GM23248 (cell line): ENCODE results near the gene FBXL5. TPM values are rescaled to one million over a fixed set of nuclear protein-coding genes. Genes with fewer than 3 reads are reported as not detected.

Experiments used
- DNase-seq: peaks from one replicate; pipeline ENCODE4 v3.0.0-alpha.2; 2015
- H2AFZ ChIP-seq: fragments of 200-600 bp; sonication (generic); 2 replicates; pipeline ENCODE4 v1.6.1; 2016; ENCODE audit warnings: antibody characterized with exemption
- H3F3A ChIP-seq: fragments of 200-600 bp; sonication (generic); 2 replicates; pipeline ENCODE4 v1.6.1; 2016; ENCODE audit warnings: mild to moderate bottlenecking, antibody characterized with exemption, mixed run types; ENCODE audit not compliant: insufficient read depth
- H3K27ac ChIP-seq: fragments of 200-600 bp; sonication (generic); 2 replicates; pipeline ENCODE4 v1.5.1; 2016; ENCODE audit warnings: mild to moderate bottlenecking
- H3K27me3 ChIP-seq: fragments of 200-600 bp; sonication (generic); replicated peaks from 2 replicates; pipeline ENCODE4 v1.6.1; 2016; ENCODE audit warnings: mild to moderate bottlenecking; ENCODE audit not compliant: insufficient read depth
- H3K36me3 ChIP-seq: fragments of 200-600 bp; sonication (generic); 2 replicates; pipeline ENCODE4 v1.6.1; 2016; ENCODE audit warnings: low read depth, mild to moderate bottlenecking
- H3K4me1 ChIP-seq: fragments of 200-600 bp; sonication (generic); 2 replicates; pipeline ENCODE4 v1.6.1; 2016; ENCODE audit warnings: mild to moderate bottlenecking; ENCODE audit not compliant: insufficient read depth
- H3K4me2 ChIP-seq: fragments of 200-600 bp; sonication (generic); one replicate; pipeline ENCODE4 v1.6.1; 2016; ENCODE audit warnings: mild to moderate bottlenecking; ENCODE audit not compliant: unreplicated experiment
- H3K4me3 ChIP-seq: fragments of 200-600 bp; sonication (generic); 2 replicates; pipeline ENCODE4 v1.5.1; 2016; ENCODE audit warnings: mild to moderate bottlenecking
- H3K79me2 ChIP-seq: fragments of 200-600 bp; sonication (generic); 2 replicates; pipeline ENCODE4 v1.6.1; 2016; ENCODE audit warnings: mild to moderate bottlenecking; ENCODE audit not compliant: insufficient read depth
- H3K9ac ChIP-seq: fragments of 200-600 bp; sonication (generic); 2 replicates; pipeline ENCODE4 v1.6.1; 2016; ENCODE audit warnings: mild to moderate bottlenecking
- H3K9me2 ChIP-seq: fragments of 200-600 bp; sonication (generic); 2 replicates; pipeline ENCODE4 v1.6.1; 2016; ENCODE audit warnings: mixed run types, mild to moderate bottlenecking, moderate library complexity; ENCODE audit not compliant: insufficient read depth
- H3K9me3 ChIP-seq: fragments of 200-600 bp; sonication (generic); one replicate; pipeline ENCODE4 v1.6.1; 2017; ENCODE audit warnings: low read depth
- H4K20me1 ChIP-seq: fragments of 200-600 bp; sonication (generic); 2 replicates; pipeline ENCODE4 v1.6.0; 2016; ENCODE audit not compliant: insufficient read depth
- EZH2 ChIP-seq: fragments of 200-600 bp; sonication (generic); IDR thresholded peaks from 2 replicates; pipeline ENCODE4 v1.6.1; 2018; ENCODE audit warnings: antibody characterized with exemption, mild to moderate bottlenecking; ENCODE audit not compliant: insufficient read depth, poor library complexity, severe bottlenecking
- EZH2phosphoT487 ChIP-seq: fragments of 200-600 bp; sonication (generic); IDR thresholded peaks from 2 replicates; pipeline ENCODE4 v1.6.1; 2018; ENCODE audit warnings: antibody characterized with exemption, moderate library complexity, mild to moderate bottlenecking, low read depth; ENCODE audit not compliant: insufficient read depth
- WGBS, 2 experiments: methylation state at CpG; one replicate each; pipeline ENCODE4 v1.1.6; 2015 to 2017; ENCODE audit warnings: low lambda C conversion rate in 2 of 2, low coverage in 1 of 2; ENCODE audit errors: missing lambda C conversion rate in 2 of 2; 5-methylcytosine and 5-hydroxymethylcytosine counted together
- in situ Hi-C: fragments of 300-500 bp; cut with MboI; formaldehyde crosslinking; loops from 2 replicates; pipeline ENCODE4 v1.15.0; 2020
- polyA plus RNA-seq: library from polyadenylated mRNA; unstranded; fragments of >200 nt; fragmentation: Nextera tagmentation; extraction: Ambion mirVana; gene quantifications from 2 replicates; pipeline ENCODE4 v1.2.1, GENCODE V29; 2016
- total RNA-seq: library from RNA; depleted of rRNA; stranded (reverse); fragments of >200 nt; shearing (Covaris generic); gene quantifications from 2 replicates; pipeline ENCODE4 v1.2.3, GENCODE V29; 2014; rRNA removed

The FBXL5 gene
- total and polyA plus RNA-seq, 2 experiments from 2014 or later, result 55.6 to 82.7 TPM

DNA sequence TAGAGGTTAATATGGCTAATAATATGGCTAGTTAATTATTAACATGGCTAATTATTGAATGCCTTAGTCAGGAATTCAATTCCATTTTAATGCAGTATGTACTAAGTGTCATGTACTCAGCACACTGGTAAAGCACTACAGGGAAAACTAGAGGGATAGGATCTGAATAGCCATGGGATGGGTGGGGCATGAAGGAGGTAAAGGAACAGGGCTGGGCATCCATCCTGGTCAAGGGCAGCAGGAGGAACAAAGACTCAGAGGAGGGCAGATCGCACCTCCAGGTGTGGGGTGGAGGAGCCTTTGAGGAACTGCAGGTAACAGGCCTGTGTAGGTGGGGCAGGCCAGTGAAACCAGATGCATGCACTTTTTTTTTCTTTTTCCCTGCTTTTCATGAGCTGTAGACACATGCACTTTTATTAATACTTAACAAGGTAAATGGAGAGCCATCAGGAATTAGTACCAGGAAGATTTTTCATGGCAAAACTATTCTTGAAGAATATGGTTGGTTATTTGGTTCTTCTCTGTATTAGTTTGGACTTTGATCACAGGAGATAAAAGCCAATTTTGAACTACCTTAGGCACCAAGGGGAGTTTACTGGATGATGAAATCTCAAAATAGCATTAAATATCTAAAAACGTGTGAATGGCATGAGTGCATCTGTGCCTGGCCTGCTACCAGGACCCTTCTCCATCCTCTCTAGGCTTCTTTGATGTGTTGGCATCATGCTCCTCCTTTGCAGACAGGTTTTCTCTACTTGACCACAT, 97.2 kb downstream of the FBXL5 start:
- no peak for DNase-seq
- no peak overlapping the region for H3K4me2 ChIP-seq
- H3K9ac ChIP-seq, result no peak overlapping the region
- in situ Hi-C loops, result no loop called here
- H3K9me2 ChIP-seq, result no peaks in the 10 kb centered on the region
- H4K20me1 ChIP-seq, result no peaks in the 10 kb centered on the region
- TF ChIP-seq EZH2, result no peak
- no peak for TF ChIP-seq EZH2phosphoT487
- no peaks in the 10 kb centered on the region for H3K27me3 ChIP-seq
- WGBS, 2 experiments, result 54 to 65% methylated on average over 2 of the region's 2 CpGs
- H3K79me2 ChIP-seq, result no peaks in the 10 kb centered on the region
- H3K9me3 ChIP-seq, result no peaks in the 10 kb centered on the region
- H3K36me3 ChIP-seq, result peaks cover 7% of the 10 kb centered on the region; the same call in 1 of the 2 replicates
- H3K4me1 ChIP-seq, result peaks cover 5% of the 10 kb centered on the region; the same call in 1 of the 2 replicates
- H3K4me3 ChIP-seq, result no peak overlapping the region
- no peak overlapping the region for H3K27ac ChIP-seq
- H3F3A ChIP-seq, result no peaks in the 10 kb centered on the region
- no peak overlapping the region for H2AFZ ChIP-seq

DNA sequence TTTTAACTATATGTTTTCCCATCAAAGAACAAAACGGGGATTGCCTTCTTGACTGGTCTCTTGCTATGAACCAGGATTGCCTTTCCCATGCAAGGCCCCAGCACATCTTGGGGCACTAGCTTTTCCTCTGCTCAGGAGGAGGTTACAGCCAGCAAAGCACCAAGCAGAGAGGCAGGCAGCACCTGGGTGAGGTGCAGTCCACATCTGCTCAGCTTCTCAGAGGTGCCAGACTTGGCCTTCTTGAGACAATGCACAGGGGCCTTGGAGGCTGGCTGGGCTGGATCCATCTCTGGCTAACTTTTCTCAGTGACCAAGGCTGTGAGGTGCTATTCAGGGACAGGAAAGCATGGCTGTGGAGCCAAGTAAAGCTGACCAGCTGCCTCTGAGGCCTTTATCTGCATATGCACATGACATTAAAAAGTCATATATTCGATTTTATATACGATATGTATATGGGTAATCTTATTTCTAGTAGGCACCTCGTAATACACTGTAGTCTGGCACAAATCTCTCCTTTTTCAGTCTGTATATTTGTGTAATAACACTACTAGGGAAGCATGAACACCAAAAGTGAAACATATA, 98.6 kb downstream of the FBXL5 start:
- H3K4me3 ChIP-seq, result no peak overlapping the region
- no peaks in the 10 kb centered on the region for H3K27me3 ChIP-seq
- 87 to 93% methylated on average over 4 of the region's 4 CpGs for WGBS, 2 experiments
- H3K36me3 ChIP-seq, result peaks cover 7% of the 10 kb centered on the region; the same call in 1 of the 2 replicates
- H3K4me1 ChIP-seq, result peaks cover 5% of the 10 kb centered on the region; the same call in 1 of the 2 replicates
- in situ Hi-C loops, result no loop called here
- no peaks in the 10 kb centered on the region for H3K9me3 ChIP-seq
- H3K4me2 ChIP-seq, result no peak overlapping the region
- no peak overlapping the region for H3K27ac ChIP-seq
- H2AFZ ChIP-seq, result no peak overlapping the region
- H4K20me1 ChIP-seq, result no peaks in the 10 kb centered on the region
- H3K9ac ChIP-seq, result no peak overlapping the region
- DNase-seq, result no peak
- H3K9me2 ChIP-seq, result no peaks in the 10 kb centered on the region
- TF ChIP-seq EZH2phosphoT487 (no peak), EZH2 (no peak)
- H3F3A ChIP-seq, result no peaks in the 10 kb centered on the region
- no peaks in the 10 kb centered on the region for H3K79me2 ChIP-seq

Other genes with a start within 250 kb of the FBXL5 start
- not detected in 2 replicates for gene C1QTNF7, start 227.3 kb downstream of the FBXL5 start, total RNA-seq
- gene C1QTNF7, start 227.3 kb downstream of the FBXL5 start, polyA plus RNA-seq, result not detected in 2 replicates
- gene CC2D2A, start 185.5 kb downstream of the FBXL5 start, total RNA-seq, result 10.2 and 19.5 TPM in 2 replicates
- gene CC2D2A, start 185.5 kb downstream of the FBXL5 start, polyA plus RNA-seq, result 11.5 and 12.2 TPM in 2 replicates
- gene FAM200B, start 26.5 kb upstream of the FBXL5 start, total RNA-seq, result 32.9 and 33.2 TPM in 2 replicates
- gene FAM200B, start 26.5 kb upstream of the FBXL5 start, polyA plus RNA-seq, result 70.6 and 74.6 TPM in 2 replicates
- gene BST1, start 47.7 kb upstream of the FBXL5 start, total RNA-seq, result 32.6 and 33.3 TPM in 2 replicates
- 24.3 and 28.7 TPM in 2 replicates for gene BST1, start 47.7 kb upstream of the FBXL5 start, polyA plus RNA-seq
- not detected in 2 replicates for gene CD38, start 123.0 kb upstream of the FBXL5 start, total RNA-seq
- gene CD38, start 123.0 kb upstream of the FBXL5 start, polyA plus RNA-seq, result not detected in 2 replicates